IPS DF 6.9 (cell line): ENCODE results near the gene TFDP2.
"Not testable (repeated sequence)": the region's sequence is repeated elsewhere in the genome, so short reads cannot be mapped to it uniquely, and the experiment has no call there.

Source experiments
- DNase-seq: peaks from one replicate; pipeline ENCODE4 v3.0.0-alpha.2; 2013; ENCODE audit warnings: low read depth, low spot score
- H3K27ac ChIP-seq: one replicate; pipeline ENCODE4 v1.5.1; 2013; ENCODE audit warnings: low read length, control low read depth
- H3K27me3 ChIP-seq: 2 replicates; pipeline ENCODE4 v1.6.1; 2013; ENCODE audit warnings: mild to moderate bottlenecking, low read length; ENCODE audit not compliant: control insufficient read depth, insufficient read depth
- H3K36me3 ChIP-seq: 2 replicates; pipeline ENCODE4 v1.6.1; 2013; ENCODE audit warnings: low read length; ENCODE audit not compliant: control insufficient read depth, insufficient read depth
- H3K4me1 ChIP-seq: 2 replicates; pipeline ENCODE4 v1.6.1; 2013; ENCODE audit warnings: low read length; ENCODE audit not compliant: control insufficient read depth, insufficient read depth
- H3K4me3 ChIP-seq: 2 replicates; pipeline ENCODE4 v1.5.1; 2013; ENCODE audit warnings: mild to moderate bottlenecking, low read length
- H3K9me3 ChIP-seq: 2 replicates; pipeline ENCODE4 v1.6.1; 2013; ENCODE audit warnings: low read length, inconsistent platforms; ENCODE audit not compliant: control insufficient read depth, insufficient read depth
- WGBS: extraction: QIAGEN DNeasy Blood & Tissue Kit; methylation state at CpG from one replicate; pipeline ENCODE4 v1.1.7; 2013; ENCODE audit warnings: mixed read lengths, missing lambda C conversion rate; ENCODE audit not compliant: insufficient read length, insufficient coverage; 5-methylcytosine and 5-hydroxymethylcytosine counted together

Gene TFDP2

GRCh38 chr3:142026333-142026732, 123.0 kb downstream of the TFDP2 start:
- no peak overlapping the region for H3K27ac ChIP-seq
- DNase-seq: no peak
- H3K4me3 ChIP-seq: no peak overlapping the region
- no peaks in the 10 kb centered on the region for H3K27me3 ChIP-seq
- no peaks in the 10 kb centered on the region for H3K4me1 ChIP-seq
- H3K36me3 ChIP-seq: no peaks in the 10 kb centered on the region
- WGBS: no CpG with 5 or more reads among the region's 2 CpGs
- no peaks in the 10 kb centered on the region for H3K9me3 ChIP-seq

GRCh38 chr3:142022381-142022780, 127.0 kb downstream of the TFDP2 start:
- Histone ChIP-seq H3K36me3 (no peaks in the 10 kb centered on the region), H3K27ac (no peak overlapping the region), H3K9me3 (no peaks in the 10 kb centered on the region), H3K4me3 (no peak overlapping the region), H3K27me3 (no peaks in the 10 kb centered on the region), H3K4me1 (no peaks in the 10 kb centered on the region)
- DNase-seq: no peak
- no CpG with 5 or more reads among the region's 1 CpG for WGBS

- no CpG with 5 or more reads among the region's 2 CpGs for WGBS
- Histone ChIP-seq H3K4me3 (no peak overlapping the region), H3K36me3 (no peaks in the 10 kb centered on the region), H3K27ac (no peak overlapping the region), H3K9me3 (no peaks in the 10 kb centered on the region), H3K27me3 (no peaks in the 10 kb centered on the region), H3K4me1 (no peaks in the 10 kb centered on the region)
- no peak for DNase-seq
Observed at GRCh38 chr3:142021127-142021526, 128.2 kb downstream of the TFDP2 start.

- Histone ChIP-seq H3K27me3 (no peaks in the 10 kb centered on the region), H3K36me3 (no peaks in the 10 kb centered on the region), H3K9me3 (no peaks in the 10 kb centered on the region), H3K4me1 (no peaks in the 10 kb centered on the region), H3K27ac (no peak overlapping the region), H3K4me3 (no peak overlapping the region)
- WGBS: no CpG with 5 or more reads among the region's 2 CpGs
- DNase-seq: no peak
Observed at GRCh38 chr3:142019794-142020320, 129.5 kb downstream of the TFDP2 start.

GRCh38 chr3:142013993-142014392, 135.4 kb downstream of the TFDP2 start:
- Histone ChIP-seq H3K36me3 (no peaks in the 10 kb centered on the region), H3K9me3 (no peaks in the 10 kb centered on the region), H3K4me3 (no peak overlapping the region), H3K4me1 (no peaks in the 10 kb centered on the region), H3K27ac (no peak overlapping the region), H3K27me3 (no peaks in the 10 kb centered on the region)
- no CpG with 5 or more reads among the region's 2 CpGs for WGBS
- DNase-seq: no peak

- H3K4me1 ChIP-seq: no peaks in the 10 kb centered on the region
- DNase-seq: no peak
- H3K36me3 ChIP-seq: no peaks in the 10 kb centered on the region
- WGBS: no CpG with 5 or more reads among the region's 2 CpGs
- no peak overlapping the region for H3K27ac ChIP-seq
- no peaks in the 10 kb centered on the region for H3K27me3 ChIP-seq
- no peak overlapping the region for H3K4me3 ChIP-seq
- no peaks in the 10 kb centered on the region for H3K9me3 ChIP-seq
Observed at GRCh38 chr3:142013326-142013980, 135.9 kb downstream of the TFDP2 start.

- no CpG with 5 or more reads among the region's 1 CpG for WGBS
- Histone ChIP-seq H3K4me3 (no peak overlapping the region), H3K36me3 (no peaks in the 10 kb centered on the region), H3K27me3 (no peaks in the 10 kb centered on the region), H3K9me3 (no peaks in the 10 kb centered on the region), H3K4me1 (no peaks in the 10 kb centered on the region), H3K27ac (no peak overlapping the region)
- DNase-seq: no peak
Observed at GRCh38 chr3:142009029-142009428, 140.3 kb downstream of the TFDP2 start.

- no peak overlapping the region for H3K4me3 ChIP-seq
- no peaks in the 10 kb centered on the region for H3K4me1 ChIP-seq
- no peaks in the 10 kb centered on the region for H3K36me3 ChIP-seq
- H3K27me3 ChIP-seq: no peaks in the 10 kb centered on the region
- no peaks in the 10 kb centered on the region for H3K9me3 ChIP-seq
- no peak overlapping the region for H3K27ac ChIP-seq
- no peak for DNase-seq
- no CpG with 5 or more reads among the region's 8 CpGs for WGBS
Observed at GRCh38 chr3:142007710-142008399, 141.5 kb downstream of the TFDP2 start.

GRCh38 chr3:142004957-142005356, 144.4 kb downstream of the TFDP2 start:
- not testable (repeated sequence) for H3K9me3 ChIP-seq, DNase-seq, H3K27ac ChIP-seq, H3K36me3 ChIP-seq, H3K4me1 ChIP-seq, H3K4me3 ChIP-seq, H3K27me3 ChIP-seq
- WGBS: no CpG with 5 or more reads among the region's 7 CpGs

- H3K27ac ChIP-seq: no peak overlapping the region
- H3K4me1 ChIP-seq: no peaks in the 10 kb centered on the region
- H3K36me3 ChIP-seq: 0 out of 2 replicates have a peak, but pooled peaks cover 2% of the 10 kb centered on the region
- H3K4me3 ChIP-seq: no peak overlapping the region
- H3K9me3 ChIP-seq: no peaks in the 10 kb centered on the region
- no peaks in the 10 kb centered on the region for H3K27me3 ChIP-seq
- DNase-seq: no peak
Observed at GRCh38 chr3:142004025-142004424, 145.3 kb downstream of the TFDP2 start.

GRCh38 chr3:142003291-142003690, 146.1 kb downstream of the TFDP2 start:
- 0 out of 2 replicates have a peak, but pooled peaks cover 2% of the 10 kb centered on the region for H3K36me3 ChIP-seq
- H3K4me3 ChIP-seq: no peak overlapping the region
- no peak for DNase-seq
- H3K27ac ChIP-seq: no peak overlapping the region
- no CpG with 5 or more reads among the region's 3 CpGs for WGBS
- no peaks in the 10 kb centered on the region for H3K9me3 ChIP-seq
- no peaks in the 10 kb centered on the region for H3K4me1 ChIP-seq
- H3K27me3 ChIP-seq: no peaks in the 10 kb centered on the region
